ENCODE measurements around the gene TMEM161A.
"Not testable (repeated sequence)": the region's sequence is repeated elsewhere in the genome, so short reads cannot be mapped to it uniquely, and the experiment has no call there.

Gene TMEM161A

GRCh38 chr19:19107654-19108053, 30.6 kb downstream of the TMEM161A start:
- no peaks in the 10 kb centered on the region for H3K36me3 ChIP-seq (ENCODE audit: insufficient read depth, low read length)

GRCh38 chr19:19106938-19107337, 31.3 kb downstream of the TMEM161A start:
- H3K4me1 ChIP-seq (ENCODE audit: control insufficient read depth, insufficient read depth, low read length, unreplicated experiment), result peaks cover 12% of the 10 kb centered on the region
- not testable (repeated sequence) for H3K36me3 ChIP-seq (ENCODE audit: insufficient read depth, low read length); H2AFZ ChIP-seq (ENCODE audit: low read length, unreplicated experiment); H3K79me2 ChIP-seq (ENCODE audit: control insufficient read depth, insufficient read depth, low read length, unreplicated experiment); H3K27me3 ChIP-seq (ENCODE audit: insufficient read depth, low read length); H3K27ac ChIP-seq (ENCODE audit: low read depth, low read length); H3K4me3 ChIP-seq (ENCODE audit: low read depth, low read length)

More at GRCh38 chr19:19107654-19108053, 30.6 kb downstream of the TMEM161A start:
- no peaks in the 10 kb centered on the region for H3K79me2 ChIP-seq (ENCODE audit: control insufficient read depth, insufficient read depth, low read length, unreplicated experiment)
- no peaks in the 10 kb centered on the region for H3K27me3 ChIP-seq (ENCODE audit: insufficient read depth, low read length)
- peaks cover 12% of the 10 kb centered on the region for H3K4me1 ChIP-seq (ENCODE audit: control insufficient read depth, insufficient read depth, low read length, unreplicated experiment)
- no peak overlapping the region for H3K4me3 ChIP-seq (ENCODE audit: low read depth, low read length)
- no peak overlapping the region for H3K27ac ChIP-seq (ENCODE audit: low read depth, low read length)
- H2AFZ ChIP-seq (ENCODE audit: low read length, unreplicated experiment), result no peak overlapping the region

- Histone ChIP-seq H3K79me2 (ENCODE audit: control insufficient read depth, insufficient read depth, low read length, unreplicated experiment) (no peaks in the 10 kb centered on the region), H3K4me1 (ENCODE audit: control insufficient read depth, insufficient read depth, low read length, unreplicated experiment) (peaks cover 12% of the 10 kb centered on the region), H3K27me3 (ENCODE audit: insufficient read depth, low read length) (no peaks in the 10 kb centered on the region), H3K36me3 (ENCODE audit: insufficient read depth, low read length) (no peaks in the 10 kb centered on the region), H3K4me3 (ENCODE audit: low read depth, low read length) (peak overlapping the region; percentile 79), H2AFZ (ENCODE audit: low read length, unreplicated experiment) (peak overlapping the region; percentile 86), H3K27ac (ENCODE audit: low read depth, low read length) (no peak overlapping the region)
Measured at GRCh38 chr19:19106056-19106551, 32.2 kb downstream of the TMEM161A start.

- Histone ChIP-seq H3K4me1 (ENCODE audit: control insufficient read depth, insufficient read depth, low read length, unreplicated experiment) (peaks cover 12% of the 10 kb centered on the region), H3K79me2 (ENCODE audit: control insufficient read depth, insufficient read depth, low read length, unreplicated experiment) (no peaks in the 10 kb centered on the region), H3K36me3 (ENCODE audit: insufficient read depth, low read length) (no peaks in the 10 kb centered on the region), H3K27me3 (ENCODE audit: insufficient read depth, low read length) (no peaks in the 10 kb centered on the region), H3K4me3 (ENCODE audit: low read depth, low read length) (peak overlapping the region; percentile 79), H3K27ac (ENCODE audit: low read depth, low read length) (no peak overlapping the region), H2AFZ (ENCODE audit: low read length, unreplicated experiment) (peak overlapping the region; percentile 86)
Measured at GRCh38 chr19:19105365-19106055, 32.8 kb downstream of the TMEM161A start.

- Histone ChIP-seq H3K27me3 (ENCODE audit: insufficient read depth, low read length) (no peaks in the 10 kb centered on the region), H3K36me3 (ENCODE audit: insufficient read depth, low read length) (no peaks in the 10 kb centered on the region), H3K79me2 (ENCODE audit: control insufficient read depth, insufficient read depth, low read length, unreplicated experiment) (no peaks in the 10 kb centered on the region), H3K4me3 (ENCODE audit: low read depth, low read length) (no peak overlapping the region), H3K4me1 (ENCODE audit: control insufficient read depth, insufficient read depth, low read length, unreplicated experiment) (peaks cover 9% of the 10 kb centered on the region), H3K27ac (ENCODE audit: low read depth, low read length) (no peak overlapping the region), H2AFZ (ENCODE audit: low read length, unreplicated experiment) (no peak overlapping the region)
Measured at GRCh38 chr19:19103167-19103566, 35.1 kb downstream of the TMEM161A start.

- H3K27me3 ChIP-seq (ENCODE audit: insufficient read depth, low read length); H3K36me3 ChIP-seq (ENCODE audit: insufficient read depth, low read length); H3K4me1 ChIP-seq (ENCODE audit: control insufficient read depth, insufficient read depth, low read length, unreplicated experiment); H3K27ac ChIP-seq (ENCODE audit: low read depth, low read length); H3K4me3 ChIP-seq (ENCODE audit: low read depth, low read length); H3K79me2 ChIP-seq (ENCODE audit: control insufficient read depth, insufficient read depth, low read length, unreplicated experiment); H2AFZ ChIP-seq (ENCODE audit: low read length, unreplicated experiment): not testable (repeated sequence)
Measured at GRCh38 chr19:19102566-19102965, 35.7 kb downstream of the TMEM161A start.

GRCh38 chr19:19101540-19101939, 36.7 kb downstream of the TMEM161A start:
- Histone ChIP-seq H3K4me3 (ENCODE audit: low read depth, low read length) (no peak overlapping the region), H3K36me3 (ENCODE audit: insufficient read depth, low read length) (no peaks in the 10 kb centered on the region), H3K4me1 (ENCODE audit: control insufficient read depth, insufficient read depth, low read length, unreplicated experiment) (peaks cover 9% of the 10 kb centered on the region), H2AFZ (ENCODE audit: low read length, unreplicated experiment) (no peak overlapping the region), H3K79me2 (ENCODE audit: control insufficient read depth, insufficient read depth, low read length, unreplicated experiment) (no peaks in the 10 kb centered on the region), H3K27ac (ENCODE audit: low read depth, low read length) (no peak overlapping the region), H3K27me3 (ENCODE audit: insufficient read depth, low read length) (no peaks in the 10 kb centered on the region)

GRCh38 chr19:19098703-19099632, 39.3 kb downstream of the TMEM161A start:
- Histone ChIP-seq H3K27ac (ENCODE audit: low read depth, low read length) (no peak overlapping the region), H3K4me1 (ENCODE audit: control insufficient read depth, insufficient read depth, low read length, unreplicated experiment) (no peaks in the 10 kb centered on the region), H3K27me3 (ENCODE audit: insufficient read depth, low read length) (no peaks in the 10 kb centered on the region), H2AFZ (ENCODE audit: low read length, unreplicated experiment) (no peak overlapping the region), H3K4me3 (ENCODE audit: low read depth, low read length) (no peak overlapping the region), H3K79me2 (ENCODE audit: control insufficient read depth, insufficient read depth, low read length, unreplicated experiment) (no peaks in the 10 kb centered on the region), H3K36me3 (ENCODE audit: insufficient read depth, low read length) (no peaks in the 10 kb centered on the region)

GRCh38 chr19:19098084-19098702, 40.1 kb downstream of the TMEM161A start:
- Histone ChIP-seq H2AFZ (ENCODE audit: low read length, unreplicated experiment) (no peak overlapping the region), H3K79me2 (ENCODE audit: control insufficient read depth, insufficient read depth, low read length, unreplicated experiment) (no peaks in the 10 kb centered on the region), H3K4me1 (ENCODE audit: control insufficient read depth, insufficient read depth, low read length, unreplicated experiment) (no peaks in the 10 kb centered on the region), H3K27ac (ENCODE audit: low read depth, low read length) (no peak overlapping the region), H3K36me3 (ENCODE audit: insufficient read depth, low read length) (no peaks in the 10 kb centered on the region), H3K4me3 (ENCODE audit: low read depth, low read length) (no peak overlapping the region), H3K27me3 (ENCODE audit: insufficient read depth, low read length) (no peaks in the 10 kb centered on the region)

- Histone ChIP-seq H3K79me2 (ENCODE audit: control insufficient read depth, insufficient read depth, low read length, unreplicated experiment) (no peaks in the 10 kb centered on the region), H3K27me3 (ENCODE audit: insufficient read depth, low read length) (no peaks in the 10 kb centered on the region), H3K4me1 (ENCODE audit: control insufficient read depth, insufficient read depth, low read length, unreplicated experiment) (no peaks in the 10 kb centered on the region), H3K27ac (ENCODE audit: low read depth, low read length) (no peak overlapping the region), H3K36me3 (ENCODE audit: insufficient read depth, low read length) (no peaks in the 10 kb centered on the region), H2AFZ (ENCODE audit: low read length, unreplicated experiment) (no peak overlapping the region), H3K4me3 (ENCODE audit: low read depth, low read length) (no peak overlapping the region)
Measured at GRCh38 chr19:19096641-19097627, 41.3 kb downstream of the TMEM161A start.
